Stimulated activated CD8-positive, alpha-beta memory T cell treated with anti-CD3 and anti-CD28 coated beads, Interleukin-2, amount 100 ng/mL, for 1 hour (primary cell): ENCODE measurements around the gene RAB30.

Source experiments
- DNase-seq, 2 donors: peaks; one replicate each; pipeline ENCODE4 v3.0.0-alpha.2; 2020; ENCODE audit warnings: low read depth in 2 of 2

Gene RAB30, protein sequence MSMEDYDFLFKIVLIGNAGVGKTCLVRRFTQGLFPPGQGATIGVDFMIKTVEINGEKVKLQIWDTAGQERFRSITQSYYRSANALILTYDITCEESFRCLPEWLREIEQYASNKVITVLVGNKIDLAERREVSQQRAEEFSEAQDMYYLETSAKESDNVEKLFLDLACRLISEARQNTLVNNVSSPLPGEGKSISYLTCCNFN

DNA sequence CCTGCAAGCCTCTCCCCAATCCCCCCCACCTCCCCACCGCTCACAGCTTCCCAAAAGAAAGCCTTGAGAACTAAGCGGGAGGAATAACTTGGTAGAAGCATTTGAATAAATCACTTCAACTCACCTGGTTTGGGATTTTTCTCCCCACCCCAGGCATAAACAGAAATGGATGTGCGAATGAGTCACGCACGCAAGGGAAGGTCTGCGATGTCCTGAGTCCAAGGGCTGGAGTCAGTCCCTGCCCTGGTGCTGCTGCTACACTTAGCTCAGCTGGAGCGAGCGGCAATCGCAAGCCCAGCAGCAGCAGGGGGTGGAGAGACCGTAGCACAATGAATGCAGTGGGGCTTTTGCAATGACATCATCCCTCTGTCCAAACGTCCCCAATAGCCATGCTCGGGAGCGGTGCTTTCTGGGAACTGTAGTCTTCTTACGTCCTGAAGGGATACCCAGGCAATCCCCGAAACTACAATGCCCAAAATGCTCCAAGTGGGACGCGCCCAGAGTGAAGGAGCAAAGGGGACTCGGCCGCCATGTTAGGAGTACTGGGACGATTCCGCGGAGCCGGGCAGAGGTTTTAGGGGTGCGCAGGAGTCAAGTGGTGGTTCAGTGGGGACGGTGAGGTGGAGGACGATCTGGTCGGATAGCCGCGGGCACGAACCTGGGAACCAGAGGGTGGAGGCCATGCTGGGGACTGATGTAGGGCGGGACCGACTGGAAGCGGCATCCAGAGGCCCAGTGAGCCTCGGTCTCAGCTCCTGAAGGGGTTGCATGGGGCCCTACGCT, at the start of gene RAB30:
Gene RAB30, minus strand, starts transcription at position 331 of the 783 bp plus-strand sequence. CDS start 74,581 bp downstream, outside the sequence.
- DNase-seq: peak; percentile 82 to 86

DNA sequence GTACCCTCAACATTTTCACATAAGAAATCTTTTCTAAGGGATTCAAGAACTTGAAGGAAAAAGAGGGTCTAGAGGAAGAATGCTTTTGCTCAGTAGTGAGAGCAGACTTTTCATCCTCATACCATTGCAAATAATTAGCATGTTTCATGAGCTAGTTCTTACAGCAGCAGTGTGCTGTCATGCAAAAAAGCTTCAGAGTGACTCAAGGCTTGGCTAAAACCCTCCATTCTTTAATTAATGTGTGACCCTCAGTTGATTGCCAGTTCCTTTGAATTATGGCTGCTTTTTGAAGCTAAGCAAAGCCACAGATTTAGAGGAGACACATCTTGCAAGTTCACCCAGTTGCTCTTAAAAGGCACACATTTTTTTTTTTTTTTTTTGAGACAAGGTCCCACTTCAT, 48.6 kb upstream of the RAB30 start:
- no peak for DNase-seq

DNA sequence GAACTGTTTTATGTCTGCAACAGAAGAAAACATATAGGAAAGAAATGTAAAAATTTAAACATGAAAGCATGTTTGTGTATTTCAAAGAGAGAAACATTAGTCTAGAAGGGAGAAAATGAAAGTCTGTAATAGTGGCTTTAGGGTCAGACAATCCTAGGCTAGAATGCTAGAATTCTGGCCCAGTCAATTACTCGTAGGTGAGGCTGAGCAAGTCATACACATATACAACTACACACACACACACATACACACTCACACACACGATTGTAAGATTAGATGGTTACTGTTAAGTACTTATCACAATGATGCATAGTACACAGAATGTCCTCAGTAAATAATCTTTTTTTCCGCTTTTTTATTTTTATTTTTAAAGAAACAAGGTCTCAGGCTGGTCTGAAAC, 47.5 kb upstream of the RAB30 start:
- no peak for DNase-seq

DNA sequence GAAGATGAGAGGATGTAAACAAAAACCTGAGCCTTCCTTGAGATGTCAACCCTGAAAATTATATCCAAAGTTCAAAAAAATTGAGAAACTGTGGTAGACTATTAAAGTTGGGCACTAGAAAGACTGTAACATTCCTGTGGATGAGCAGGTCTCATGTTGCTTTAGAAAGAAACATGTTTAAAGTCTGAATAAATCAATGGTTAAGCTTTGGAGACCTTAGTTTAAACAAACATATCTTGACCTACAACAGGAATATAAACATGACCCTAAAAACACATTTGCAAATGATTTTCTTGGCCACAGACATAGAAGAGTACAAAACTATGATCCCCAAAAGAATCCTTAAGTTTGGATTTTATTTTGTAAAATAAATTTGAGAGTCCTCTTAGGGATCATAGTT, 47.1 kb upstream of the RAB30 start:
- DNase-seq: no peak

DNA sequence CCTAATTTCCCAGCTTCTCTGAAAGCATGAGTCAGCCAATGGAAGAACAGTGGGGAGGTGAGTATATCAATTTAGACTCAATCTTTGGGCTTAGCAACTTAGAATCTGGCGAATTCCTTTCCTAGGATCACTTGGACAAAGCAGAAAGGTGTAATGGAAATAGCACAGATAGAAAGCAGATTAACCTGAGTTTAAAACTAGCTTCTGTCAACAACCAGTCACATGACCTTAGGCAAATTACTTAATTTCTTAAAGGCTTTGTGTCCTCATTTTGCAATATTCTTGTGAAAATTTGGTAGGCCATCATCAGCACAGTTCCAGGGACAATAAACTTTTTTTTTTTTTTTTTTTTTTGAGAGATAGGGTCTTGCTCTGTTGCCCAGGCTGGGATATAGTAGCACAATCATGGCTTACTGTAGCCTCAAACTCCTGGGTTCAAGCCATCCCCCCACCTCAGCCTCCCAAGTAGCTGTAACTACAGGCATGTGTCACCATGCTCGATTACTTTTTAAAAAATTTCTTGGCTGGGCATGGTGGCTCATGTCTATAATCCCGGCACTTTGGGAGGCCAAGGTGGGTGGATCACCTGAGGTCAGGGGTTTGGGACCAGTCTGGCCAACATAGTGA, 44.4 kb upstream of the RAB30 start:
- DNase-seq: no peak

DNA sequence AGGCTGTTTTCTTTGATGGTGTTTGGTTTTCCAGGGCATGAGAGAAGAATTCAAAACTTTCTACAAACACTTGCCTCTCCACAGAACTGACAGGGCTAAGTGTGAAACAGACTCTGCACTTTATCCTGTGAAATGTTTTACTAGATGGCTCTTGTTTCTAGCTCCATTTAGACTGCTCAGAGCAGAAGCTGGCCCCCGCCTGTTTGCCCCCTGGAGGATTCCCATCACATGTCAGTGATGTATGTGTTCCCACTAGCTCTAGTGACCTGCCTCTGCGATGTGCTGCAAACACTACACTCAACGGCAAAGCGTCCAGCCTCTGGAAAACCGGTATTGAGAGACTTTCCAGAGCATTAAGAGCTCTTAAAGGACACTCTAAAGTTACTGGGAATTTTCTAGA, 43.9 kb upstream of the RAB30 start:
- no peak for DNase-seq

DNA sequence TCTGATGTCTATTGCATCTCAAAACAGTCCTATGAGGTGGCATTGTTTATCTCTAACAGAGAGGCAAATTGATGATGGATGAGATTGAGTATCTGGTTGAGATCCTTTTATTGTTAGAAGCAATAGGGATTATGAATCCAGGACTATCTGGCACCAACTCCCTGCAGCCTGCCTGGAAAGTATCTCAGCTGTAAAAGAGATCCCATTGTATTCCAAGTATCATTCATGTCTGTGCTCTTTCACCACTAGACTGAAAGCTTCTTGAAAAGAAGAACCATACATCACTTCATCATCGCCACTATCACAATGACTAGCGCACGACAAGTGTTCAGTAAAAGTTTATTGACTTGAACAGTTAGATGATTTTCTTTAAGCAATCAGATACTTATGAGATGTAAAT, 43.3 kb upstream of the RAB30 start:
- DNase-seq: no peak

DNA sequence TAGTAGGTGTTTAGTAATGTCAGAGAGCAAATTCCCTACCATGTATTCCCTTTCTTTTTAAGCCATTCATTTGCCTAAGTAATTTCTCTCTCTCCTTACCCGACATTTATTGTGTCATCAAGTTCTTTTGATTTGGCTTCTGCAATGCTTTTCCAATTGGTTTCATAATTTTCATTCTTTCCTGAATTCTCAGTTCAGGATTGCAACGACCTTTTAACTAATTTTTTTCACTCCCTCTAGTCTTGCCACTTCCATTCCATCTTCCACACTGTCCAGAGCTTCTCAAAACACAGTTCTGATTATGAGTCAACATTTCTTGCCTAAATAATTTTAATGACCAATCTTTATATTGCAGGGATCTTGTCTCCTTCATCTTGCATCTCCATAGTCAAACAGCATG, 41.2 kb upstream of the RAB30 start:
- no peak for DNase-seq

DNA sequence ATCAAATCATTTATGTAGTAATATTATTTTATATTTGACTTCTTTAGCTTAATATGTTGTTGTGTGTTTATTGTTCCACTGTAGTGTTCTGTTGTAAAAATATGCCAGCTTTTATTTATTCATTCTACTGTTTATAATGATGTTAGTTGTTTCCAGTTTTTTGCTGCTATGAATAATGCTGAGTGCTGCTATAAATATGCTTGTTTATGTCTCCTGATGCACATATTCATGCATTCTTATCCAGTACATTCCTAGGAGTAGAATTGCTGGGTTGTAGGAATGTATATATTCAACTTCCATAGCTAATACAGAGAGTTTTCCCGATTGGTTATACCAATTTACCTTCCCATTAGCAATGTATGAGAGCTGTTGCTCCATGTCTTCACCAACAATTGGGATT, 33.5 kb upstream of the RAB30 start:
- no peak for DNase-seq

DNA sequence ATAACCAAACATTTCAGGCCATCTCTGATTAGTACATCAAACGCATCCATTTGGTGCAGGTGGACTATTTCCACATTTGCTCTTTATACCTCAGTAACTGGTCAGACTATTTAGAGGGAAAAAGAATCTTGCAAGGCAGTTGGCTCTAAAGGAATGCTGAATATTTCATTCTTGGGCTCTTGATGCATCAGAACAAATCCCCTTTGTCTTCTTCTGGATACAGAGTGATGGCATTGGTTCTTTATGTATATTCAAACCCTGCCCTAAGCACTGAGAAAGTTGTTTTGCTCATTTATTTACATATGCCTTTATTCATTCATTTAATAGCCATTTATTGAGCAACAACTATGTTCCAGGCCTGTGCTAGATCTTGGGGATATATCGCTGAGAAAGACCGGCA, 31.1 kb upstream of the RAB30 start:
- DNase-seq: no peak

DNA sequence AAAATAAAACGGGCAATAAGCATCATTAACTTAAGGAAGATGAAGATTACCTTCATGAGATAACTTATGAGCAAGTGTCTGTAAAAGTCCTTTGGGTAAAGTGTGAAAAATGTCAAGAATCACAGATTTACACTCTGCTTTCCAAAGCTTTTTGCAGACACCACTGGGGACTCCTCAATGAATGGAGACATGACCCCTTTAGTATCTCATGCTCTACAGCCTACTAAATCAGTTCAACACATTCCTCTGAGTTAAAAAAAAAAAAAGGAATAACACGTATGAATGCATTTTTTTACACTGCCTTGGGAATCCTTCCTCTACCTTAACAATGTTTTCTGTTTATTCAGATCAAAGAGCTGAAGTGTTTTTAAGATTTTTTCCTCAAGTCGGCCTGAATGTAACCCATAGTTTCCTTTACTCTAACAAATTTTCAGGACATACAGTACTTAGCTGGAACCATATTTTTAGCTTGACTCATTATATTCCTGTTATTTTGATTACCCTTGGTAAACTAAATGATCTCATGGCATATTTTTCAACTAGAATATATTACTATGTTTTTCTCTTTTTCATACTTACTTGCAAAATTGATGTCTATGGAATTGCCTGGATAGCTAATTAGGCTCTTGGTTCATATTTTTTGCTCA, 25.9 kb upstream of the RAB30 start:
- no peak for DNase-seq

DNA sequence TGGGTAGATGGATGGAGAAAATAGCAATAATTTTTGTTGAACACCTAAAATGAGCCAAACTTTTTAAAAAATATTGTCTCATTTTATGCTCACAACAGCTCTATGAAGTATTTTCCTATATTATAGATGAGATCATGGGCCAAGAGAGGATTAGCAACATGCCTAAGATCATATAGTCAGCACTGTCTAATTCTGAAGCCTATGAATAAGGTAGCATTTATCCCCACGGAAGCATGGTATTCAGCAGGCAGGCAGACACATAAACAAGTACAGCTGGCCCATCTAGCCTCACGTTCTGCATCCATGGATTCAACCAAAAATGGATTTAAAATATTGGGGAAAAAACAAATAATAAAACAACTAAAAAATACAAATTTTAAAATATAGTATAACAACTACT, 21.9 kb upstream of the RAB30 start:
- no peak for DNase-seq

DNA sequence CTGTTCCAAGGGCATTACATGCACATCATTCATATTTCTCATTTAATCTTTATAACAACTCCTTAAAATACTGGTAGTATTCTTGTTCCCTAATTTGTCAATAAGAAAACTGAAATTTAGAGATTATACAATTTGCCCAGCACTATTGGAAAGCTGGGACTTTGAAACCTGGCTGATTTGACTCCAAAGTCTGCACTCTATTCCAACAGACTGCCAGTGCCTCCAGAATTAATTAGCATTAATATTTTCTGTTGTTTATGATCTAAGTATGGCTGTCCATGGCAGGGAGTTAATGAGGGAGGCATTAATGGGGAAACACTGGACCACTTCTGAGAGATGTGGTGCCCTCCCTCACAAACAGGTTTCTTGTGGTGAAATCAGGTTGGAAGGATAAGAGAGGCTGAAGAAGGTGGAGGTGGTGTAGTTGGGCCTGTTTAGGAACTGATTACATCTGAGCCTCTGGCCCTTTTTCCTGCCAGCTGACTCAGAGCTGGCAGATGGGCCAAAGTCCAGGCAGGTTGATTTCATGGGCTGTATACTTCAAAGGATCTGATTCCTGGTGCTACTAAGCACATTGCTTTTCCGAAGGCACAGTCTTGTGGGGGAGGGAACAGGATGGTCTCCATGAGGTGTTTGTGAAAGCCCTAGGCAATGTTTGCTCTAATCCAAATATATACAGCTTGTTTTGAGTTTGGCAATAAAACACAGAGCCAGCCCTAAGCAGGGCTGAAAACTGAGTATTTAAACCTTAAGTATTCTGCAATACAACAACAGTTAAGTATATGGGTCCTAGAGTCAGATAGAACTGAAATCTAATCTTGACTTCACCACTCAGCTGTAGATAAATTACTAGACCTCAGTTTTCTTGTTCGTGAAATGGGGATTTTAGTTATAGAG, 21.0 kb upstream of the RAB30 start:
- no peak for DNase-seq

DNA sequence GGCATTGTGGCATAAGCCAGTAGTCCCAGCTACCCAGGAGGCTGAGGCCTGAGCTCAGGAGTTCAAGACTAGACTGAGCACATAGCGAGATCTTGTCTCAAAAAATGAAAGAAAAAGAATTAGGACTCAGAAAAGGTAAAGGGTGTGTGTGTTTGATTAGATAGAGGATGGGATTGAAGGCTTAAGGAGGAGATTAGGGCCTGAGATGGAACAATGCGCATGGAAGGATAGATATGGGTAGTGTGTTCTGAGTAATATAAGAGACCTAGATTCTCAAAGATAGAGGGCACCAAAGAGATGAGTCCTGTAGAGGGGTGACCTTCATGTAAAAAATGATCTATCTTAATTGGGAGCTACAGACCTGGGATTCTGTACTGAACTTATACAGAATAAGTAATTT, 17.3 kb upstream of the RAB30 start:
- no peak for DNase-seq

DNA sequence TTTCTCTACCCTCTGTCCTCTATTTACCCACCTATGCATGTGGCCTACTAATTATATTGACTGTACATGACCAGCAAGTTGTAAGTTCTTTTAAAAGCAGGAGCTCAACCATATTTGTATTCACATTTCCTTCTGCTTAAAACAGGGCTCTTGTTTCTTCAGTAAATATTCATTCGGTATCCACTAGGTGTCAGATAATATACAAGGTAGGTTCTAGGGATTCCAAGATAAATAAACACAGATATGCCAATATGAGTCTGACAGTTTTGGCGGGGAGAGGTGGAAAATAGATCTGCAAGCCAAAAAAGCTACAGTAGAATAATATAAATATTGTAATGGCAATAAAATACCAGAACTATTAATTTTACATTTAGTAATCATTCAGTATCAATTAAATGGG, 15.3 kb upstream of the RAB30 start:
- DNase-seq: no peak

DNA sequence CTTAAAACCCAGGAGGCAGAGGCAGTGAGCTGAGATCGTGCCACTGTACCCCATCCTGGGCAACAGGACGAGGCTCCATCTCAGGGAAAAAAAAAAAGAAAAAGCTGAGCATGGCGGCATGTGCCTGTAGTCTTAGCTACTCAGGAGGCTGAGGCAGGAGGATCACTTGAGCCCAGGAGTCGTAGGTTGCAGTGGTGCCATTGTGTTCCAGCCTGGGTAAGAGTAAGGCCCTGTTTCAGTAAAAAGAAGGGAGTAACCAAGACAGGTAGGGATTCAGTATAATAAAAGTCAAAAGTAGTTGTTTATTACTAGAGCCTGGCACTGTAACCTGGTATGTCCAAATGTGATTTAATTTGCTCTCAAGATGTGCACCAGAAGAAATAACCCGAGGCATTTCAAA, 8.1 kb upstream of the RAB30 start:
- DNase-seq: no peak

DNA sequence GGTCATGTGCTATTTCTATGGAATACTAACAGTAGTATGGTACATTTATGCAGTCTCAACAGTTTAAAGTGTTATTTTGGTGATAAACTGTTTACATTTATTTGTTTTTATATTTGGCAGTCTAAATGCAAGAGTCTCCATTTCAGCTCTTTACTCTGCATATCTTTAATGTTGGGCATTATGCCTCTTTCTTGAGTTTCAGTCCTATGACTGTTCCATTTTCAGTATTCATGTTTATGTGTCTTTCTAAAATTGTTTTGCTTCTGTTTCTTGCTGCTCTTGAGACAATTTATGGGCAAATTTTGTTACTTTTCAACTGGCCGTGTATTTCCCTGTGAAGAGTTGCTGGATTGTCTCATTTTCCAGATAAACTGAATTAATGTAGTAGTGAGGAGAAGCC, 6.6 kb upstream of the RAB30 start:
- no peak for DNase-seq

DNA sequence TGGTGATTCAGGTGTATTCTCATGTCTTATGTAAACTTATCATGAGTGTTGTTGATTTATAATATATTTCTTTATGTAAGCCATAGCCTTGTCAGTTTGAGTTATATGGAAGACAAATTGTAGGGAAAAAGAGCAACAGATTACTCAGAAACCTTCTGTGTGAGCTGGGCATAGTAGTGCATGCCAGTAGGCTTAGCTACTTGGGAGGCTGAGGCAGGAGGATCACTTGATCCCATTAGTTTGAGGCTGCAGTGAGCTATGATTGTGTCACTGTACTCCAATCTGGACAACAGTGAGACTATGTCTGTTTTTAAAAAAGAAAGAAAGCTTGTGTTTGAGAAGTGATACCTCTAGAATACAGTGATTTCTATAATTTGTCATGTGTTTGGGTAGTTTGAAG, 2.2 kb upstream of the RAB30 start:
- no peak for DNase-seq

DNA sequence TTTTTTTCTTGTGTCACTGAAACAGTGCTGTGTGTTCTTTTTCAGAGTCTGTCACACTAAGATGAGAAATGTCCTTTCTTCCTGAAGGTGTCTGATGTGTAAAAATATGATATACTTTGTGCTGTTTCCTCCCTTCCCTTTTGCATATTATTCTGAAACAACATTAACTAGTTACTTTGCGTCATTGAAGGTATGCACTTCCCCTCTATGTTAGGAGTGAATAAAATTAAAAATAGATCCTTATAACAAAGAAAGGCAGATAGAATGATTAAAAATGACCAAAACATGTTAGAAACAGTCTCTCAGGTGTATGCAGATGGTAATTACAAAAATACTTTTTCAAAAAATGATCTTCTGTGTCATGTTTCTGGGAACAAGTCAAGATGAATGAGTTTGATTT, 1.6 kb upstream of the RAB30 start:
- no peak for DNase-seq

DNA sequence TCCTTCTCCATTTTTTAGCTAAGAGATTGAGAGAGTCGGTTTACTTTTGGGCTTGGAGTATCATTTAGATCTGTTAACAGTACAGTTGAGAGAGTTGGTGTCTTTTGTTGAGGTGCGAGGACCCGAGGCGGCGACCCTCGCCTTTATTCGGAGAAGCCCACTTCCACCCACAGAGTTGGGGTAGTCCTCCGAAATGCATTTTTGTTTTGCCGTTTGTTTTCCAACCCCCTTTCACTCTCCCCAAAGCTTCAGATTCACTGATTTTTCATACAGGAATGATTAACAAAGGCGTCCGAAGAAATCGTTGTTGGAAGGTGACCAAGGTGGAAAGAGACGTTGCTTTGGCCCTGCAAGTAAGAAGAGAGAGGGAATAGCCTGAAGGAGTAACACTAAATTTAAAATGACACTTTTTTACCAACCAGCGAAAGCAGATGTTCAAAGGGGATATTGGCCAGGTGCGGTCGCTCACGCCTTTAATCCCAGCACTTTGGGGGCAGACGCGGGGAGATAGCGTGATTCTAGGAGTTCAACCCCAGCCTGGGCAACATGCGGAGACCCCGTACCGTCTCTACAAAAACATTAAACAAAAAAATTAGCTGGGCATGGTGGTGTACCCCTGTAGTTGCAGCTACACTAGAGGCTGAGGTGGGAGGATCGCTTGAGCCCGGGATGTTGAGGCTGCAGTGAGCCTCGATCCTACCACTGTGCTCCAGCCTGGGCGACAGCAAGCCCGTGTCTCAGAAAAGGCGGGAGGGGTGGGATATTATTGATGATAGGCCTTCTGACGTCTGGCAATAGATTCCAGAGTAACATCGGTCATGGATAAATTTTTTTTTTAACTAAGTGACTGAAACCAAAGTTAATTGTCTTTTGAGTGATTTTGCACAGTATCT, 899 bp upstream of the RAB30 start:
- no peak for DNase-seq
